DND-41 (cell line): ENCODE measurements around the gene MAPRE2.

Experiments
- ATAC-seq: fragments of 200-7000 bp; cut with Tn5 transposase; 3 replicates; pipeline ENCODE4 v1.9.1; 2021; ENCODE audit warnings: low read depth; ENCODE audit not compliant: insufficient read depth
- DNase-seq: peaks from one replicate; pipeline ENCODE4 v3.0.0-alpha.2; 2020
- H2AFZ ChIP-seq: 2 replicates; pipeline ENCODE4 v1.6.0; 2012; ENCODE audit warnings: low read depth, low read length
- H3K27ac ChIP-seq: 2 replicates; pipeline ENCODE4 v1.5.1; 2012; ENCODE audit warnings: low read length, inconsistent platforms
- H3K27me3 ChIP-seq: fragments of 200-600 bp; sonication (generic); 2 replicates; pipeline ENCODE4 v1.6.0; 2012; ENCODE audit warnings: low read length, mild to moderate bottlenecking, inconsistent platforms; ENCODE audit not compliant: insufficient read depth, poor library complexity
- H3K36me3 ChIP-seq: 2 replicates; pipeline ENCODE4 v1.5.1; 2012; ENCODE audit warnings: low read length, inconsistent platforms; ENCODE audit not compliant: insufficient read depth
- H3K4me1 ChIP-seq: 2 replicates; pipeline ENCODE4 v1.5.1; 2012; ENCODE audit warnings: mild to moderate bottlenecking, low read length; ENCODE audit not compliant: insufficient read depth
- H3K4me2 ChIP-seq: 2 replicates; pipeline ENCODE4 v1.6.0; 2012; ENCODE audit warnings: mild to moderate bottlenecking, moderate library complexity, low read length, inconsistent platforms; ENCODE audit not compliant: insufficient read depth
- H3K4me3 ChIP-seq, 2 experiments: fragments of 200-600 bp in 1 of 2; shearing (Covaris generic) in 1 of 2; 2 replicates each; pipeline ENCODE4 v1.5.1; 2012 to 2016; ENCODE audit warnings: inconsistent platforms in 2 of 2, low read length in 2 of 2, mild to moderate bottlenecking in 2 of 2, low read depth in 1 of 2, moderate library complexity in 1 of 2
- H3K79me2 ChIP-seq: 2 replicates; pipeline ENCODE4 v1.6.0; 2012; ENCODE audit warnings: low read length, inconsistent platforms; ENCODE audit not compliant: insufficient read depth
- H3K9ac ChIP-seq: 2 replicates; pipeline ENCODE4 v1.6.0; 2012; ENCODE audit warnings: low read depth, mild to moderate bottlenecking, inconsistent platforms, low read length, moderate library complexity
- H3K9me3 ChIP-seq: 2 replicates; pipeline ENCODE4 v1.5.1; 2012; ENCODE audit warnings: low read length, moderate library complexity, mild to moderate bottlenecking, inconsistent platforms; ENCODE audit not compliant: insufficient read depth, severe bottlenecking
- H4K20me1 ChIP-seq: 2 replicates; pipeline ENCODE4 v1.6.0; 2012; ENCODE audit warnings: low read length; ENCODE audit not compliant: insufficient read depth
- EZH2 ChIP-seq: IDR thresholded peaks from 3 replicates; pipeline ENCODE4 v1.6.1; 2012; ENCODE audit warnings: borderline replicate concordance, low read depth, mild to moderate bottlenecking, moderate library complexity, low read length, inconsistent platforms; ENCODE audit not compliant: severe bottlenecking
- TF ChIP-seq, protein P1 (sequence below): IDR thresholded peaks from 2 replicates; pipeline ENCODE4 v1.5.1; 2012; ENCODE audit warnings: borderline replicate concordance, low read length, moderate library complexity, mild to moderate bottlenecking; ENCODE audit not compliant: poor library complexity, severe bottlenecking; ENCODE audit errors: extremely low read depth

The MAPRE2 gene

GRCh38 chr18:35085450-35086380 is 44.5 kb downstream of the MAPRE2 start:
- DNase-seq: no peak
- no peak overlapping the region for H3K9ac ChIP-seq
- no peaks in the 10 kb centered on the region for H3K36me3 ChIP-seq
- no peak overlapping the region for H3K27ac ChIP-seq
- TF ChIP-seq, protein P1, sequence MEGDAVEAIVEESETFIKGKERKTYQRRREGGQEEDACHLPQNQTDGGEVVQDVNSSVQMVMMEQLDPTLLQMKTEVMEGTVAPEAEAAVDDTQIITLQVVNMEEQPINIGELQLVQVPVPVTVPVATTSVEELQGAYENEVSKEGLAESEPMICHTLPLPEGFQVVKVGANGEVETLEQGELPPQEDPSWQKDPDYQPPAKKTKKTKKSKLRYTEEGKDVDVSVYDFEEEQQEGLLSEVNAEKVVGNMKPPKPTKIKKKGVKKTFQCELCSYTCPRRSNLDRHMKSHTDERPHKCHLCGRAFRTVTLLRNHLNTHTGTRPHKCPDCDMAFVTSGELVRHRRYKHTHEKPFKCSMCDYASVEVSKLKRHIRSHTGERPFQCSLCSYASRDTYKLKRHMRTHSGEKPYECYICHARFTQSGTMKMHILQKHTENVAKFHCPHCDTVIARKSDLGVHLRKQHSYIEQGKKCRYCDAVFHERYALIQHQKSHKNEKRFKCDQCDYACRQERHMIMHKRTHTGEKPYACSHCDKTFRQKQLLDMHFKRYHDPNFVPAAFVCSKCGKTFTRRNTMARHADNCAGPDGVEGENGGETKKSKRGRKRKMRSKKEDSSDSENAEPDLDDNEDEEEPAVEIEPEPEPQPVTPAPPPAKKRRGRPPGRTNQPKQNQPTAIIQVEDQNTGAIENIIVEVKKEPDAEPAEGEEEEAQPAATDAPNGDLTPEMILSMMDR: no peak
- TF ChIP-seq EZH2: no peak
- H3K27me3 ChIP-seq: no peaks in the 10 kb centered on the region
- peaks cover 8% of the 10 kb centered on the region; the same call in 1 of the 2 replicates for H3K79me2 ChIP-seq
- ATAC-seq: no peak
- no peak overlapping the region for H3K4me3 ChIP-seq
- peaks cover 9% of the 10 kb centered on the region; the same call in 1 of the 2 replicates for H4K20me1 ChIP-seq
- no peaks in the 10 kb centered on the region for H3K9me3 ChIP-seq
- H3K4me2 ChIP-seq: no peak overlapping the region
- H3K4me1 ChIP-seq: no peaks in the 10 kb centered on the region
- H2AFZ ChIP-seq: no peak overlapping the region

GRCh38 chr18:35086704-35087103 is 45.5 kb downstream of the MAPRE2 start:
- Histone ChIP-seq H3K27ac (no peak overlapping the region), H3K9me3 (no peaks in the 10 kb centered on the region), H3K4me1 (no peaks in the 10 kb centered on the region), H3K27me3 (no peaks in the 10 kb centered on the region), H2AFZ (no peak overlapping the region), H3K36me3 (no peaks in the 10 kb centered on the region), H3K4me2 (no peak overlapping the region), H3K79me2 (peaks cover 8% of the 10 kb centered on the region; the same call in 1 of the 2 replicates), H3K4me3 (no peak overlapping the region), H4K20me1 (peaks cover 9% of the 10 kb centered on the region; the same call in 1 of the 2 replicates), H3K9ac (no peak overlapping the region)
- TF ChIP-seq, protein P1: no peak
- no peak for TF ChIP-seq EZH2
- DNase-seq: no peak
- no peak for ATAC-seq

GRCh38 chr18:35087726-35088125 is 46.5 kb downstream of the MAPRE2 start:
- no peak overlapping the region for H2AFZ ChIP-seq
- TF ChIP-seq, protein P1: no peak
- TF ChIP-seq EZH2: no peak
- no peak for ATAC-seq
- H3K79me2 ChIP-seq: peaks cover 8% of the 10 kb centered on the region; the same call in 1 of the 2 replicates
- peaks cover 9% of the 10 kb centered on the region; the same call in 1 of the 2 replicates for H4K20me1 ChIP-seq
- no peak overlapping the region for H3K4me3 ChIP-seq
- no peak for DNase-seq
- H3K27me3 ChIP-seq: no peaks in the 10 kb centered on the region
- no peak overlapping the region for H3K27ac ChIP-seq
- H3K4me2 ChIP-seq: no peak overlapping the region
- H3K36me3 ChIP-seq: no peaks in the 10 kb centered on the region
- no peak overlapping the region for H3K9ac ChIP-seq
- H3K9me3 ChIP-seq: no peaks in the 10 kb centered on the region
- no peaks in the 10 kb centered on the region for H3K4me1 ChIP-seq
